Adipocyte (in vitro differentiated cells): ENCODE results near the gene OLFML2A.

Experiments used
- DNase-seq: peaks from one replicate; pipeline ENCODE4 v3.0.0-alpha.2; 2015; ENCODE audit warnings: low read depth
- H3K27me3 ChIP-seq: replicated peaks from 2 replicates; pipeline ENCODE4 v1.7.0; 2013; ENCODE audit warnings: mild to moderate bottlenecking, low read length, moderate library complexity; ENCODE audit not compliant: control insufficient read depth, insufficient read depth
- H3K36me3 ChIP-seq: 2 replicates; pipeline ENCODE4 v1.7.0; 2013; ENCODE audit warnings: low read length, mild to moderate bottlenecking, moderate library complexity; ENCODE audit not compliant: control insufficient read depth, insufficient read depth, severe bottlenecking
- H3K4me1 ChIP-seq: 2 replicates; pipeline ENCODE4 v1.7.0; 2013; ENCODE audit warnings: mild to moderate bottlenecking, low read length, moderate library complexity; ENCODE audit not compliant: control insufficient read depth, insufficient read depth
- H3K4me3 ChIP-seq: 2 replicates; pipeline ENCODE4 v1.7.0; 2013; ENCODE audit warnings: mild to moderate bottlenecking, low read length, moderate library complexity
- H3K9ac ChIP-seq: 2 replicates; pipeline ENCODE4 v1.7.0; 2013; ENCODE audit warnings: mild to moderate bottlenecking, low read length, moderate library complexity
- H3K9me3 ChIP-seq: 2 replicates; pipeline ENCODE4 v1.7.0; 2013; ENCODE audit warnings: mild to moderate bottlenecking, low read length, moderate library complexity; ENCODE audit not compliant: control insufficient read depth

Gene OLFML2A

GRCh38 chr9:124779368-124780059, 2.6 kb downstream of the OLFML2A start:
- peaks cover 26% of the 10 kb centered on the region for H3K4me1 ChIP-seq
- no peaks in the 10 kb centered on the region for H3K27me3 ChIP-seq
- no peaks in the 10 kb centered on the region for H3K36me3 ChIP-seq
- peak overlapping the region; percentile 60 for H3K9ac ChIP-seq
- peak overlapping the region; percentile 35 for H3K4me3 ChIP-seq
- DNase-seq: peak; percentile 77
- H3K9me3 ChIP-seq: no peaks in the 10 kb centered on the region

DNA sequence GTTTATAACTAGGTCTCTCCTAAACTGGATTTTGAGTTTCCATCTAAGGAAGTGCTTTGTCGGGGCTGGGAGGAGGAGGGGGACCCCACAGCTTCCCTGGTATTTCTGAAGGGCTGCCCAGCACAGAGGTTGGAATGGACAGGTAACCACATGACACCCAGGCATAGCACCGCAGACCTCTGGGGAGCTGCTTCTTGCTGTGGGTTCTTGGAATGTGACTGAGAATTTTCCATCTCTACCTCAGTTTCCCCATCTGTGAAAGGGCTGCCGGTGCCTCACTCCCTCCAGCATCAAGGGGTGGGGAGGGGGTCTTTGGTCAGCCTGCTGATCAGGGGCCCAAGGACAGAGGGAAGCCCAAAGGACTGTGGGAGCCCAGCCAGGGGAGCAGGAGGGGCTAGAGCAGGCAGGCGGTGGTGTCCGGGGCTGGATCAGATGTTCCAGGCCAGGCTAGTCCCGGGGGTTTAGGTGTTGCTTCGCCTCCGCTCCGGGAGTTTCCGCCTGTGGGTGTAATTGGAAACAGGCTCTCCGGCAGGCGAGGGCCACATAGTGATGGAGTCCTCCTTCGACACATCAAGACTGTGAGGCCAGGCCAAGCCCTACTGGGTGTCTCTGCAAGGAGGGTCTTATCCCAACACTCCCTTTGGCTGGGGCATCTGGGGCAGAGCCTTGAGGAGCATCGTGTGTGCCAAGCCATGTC, 3.3 kb downstream of the OLFML2A start:
- DNase-seq: no peak
- Histone ChIP-seq H3K36me3 (no peaks in the 10 kb centered on the region), H3K27me3 (no peaks in the 10 kb centered on the region), H3K9me3 (no peaks in the 10 kb centered on the region), H3K4me3 (peak overlapping the region; percentile 35), H3K9ac (peak overlapping the region; percentile 60), H3K4me1 (peaks cover 26% of the 10 kb centered on the region)

DNA sequence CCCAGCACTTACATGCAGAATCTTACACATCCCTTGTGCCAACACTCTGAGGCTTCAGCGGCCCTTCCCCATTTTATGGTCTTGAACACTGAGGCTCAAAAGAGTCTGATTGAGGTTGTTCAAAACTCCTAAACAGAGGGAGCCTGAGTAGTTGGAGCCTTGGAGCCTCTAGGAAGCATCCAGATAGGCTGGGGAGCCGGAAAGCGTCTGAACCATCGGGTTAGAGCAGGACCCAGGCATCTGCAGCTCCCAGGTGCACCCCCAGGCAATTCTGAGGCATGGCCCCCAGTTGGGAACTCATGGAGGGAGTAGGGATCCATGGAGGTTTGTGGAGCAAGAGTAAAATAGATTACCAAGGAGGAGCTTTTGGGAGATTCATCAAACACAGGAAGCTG, 3.8 kb downstream of the OLFML2A start:
- Histone ChIP-seq H3K4me1 (peaks cover 26% of the 10 kb centered on the region), H3K36me3 (no peaks in the 10 kb centered on the region), H3K4me3 (no peak overlapping the region), H3K27me3 (no peaks in the 10 kb centered on the region), H3K9ac (no peak overlapping the region), H3K9me3 (no peaks in the 10 kb centered on the region)
- no peak for DNase-seq

DNA sequence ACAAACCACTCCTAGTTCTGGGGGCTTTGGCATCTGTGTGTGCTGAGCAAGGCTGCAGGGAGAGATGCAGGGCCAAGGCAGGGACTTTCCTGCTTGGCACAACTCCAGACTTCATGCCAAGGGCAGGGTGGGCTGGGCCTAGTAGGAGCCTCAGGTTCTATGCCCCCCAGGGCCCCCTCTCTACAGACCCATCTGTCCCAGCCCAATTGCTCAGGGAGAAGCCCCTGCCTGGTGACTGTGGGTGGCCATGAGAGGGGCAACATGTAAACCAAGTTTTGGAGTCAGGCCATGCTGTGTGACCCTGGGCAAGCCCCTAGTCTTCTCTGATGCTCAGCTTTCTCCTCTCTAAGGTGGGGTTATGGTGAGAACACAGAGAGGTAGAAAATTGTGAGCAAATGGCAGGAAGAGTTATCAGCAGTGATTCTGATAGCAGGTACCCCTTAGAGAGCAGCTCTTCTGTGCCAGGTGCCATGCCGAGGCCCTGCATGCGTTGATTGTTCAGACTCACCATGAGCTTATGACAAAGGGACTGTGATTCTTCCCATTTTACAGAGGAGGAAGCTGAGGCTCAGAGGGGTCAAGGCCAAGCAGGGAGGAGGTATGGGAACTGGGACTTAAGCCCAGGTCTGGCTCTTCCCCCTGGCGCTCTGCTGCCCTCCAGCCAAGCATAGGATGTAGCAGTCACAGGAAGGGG, 5.2 kb downstream of the OLFML2A start:
- no peak for DNase-seq
- Histone ChIP-seq H3K36me3 (no peaks in the 10 kb centered on the region), H3K27me3 (no peaks in the 10 kb centered on the region), H3K9ac (no peak overlapping the region), H3K4me3 (no peak overlapping the region), H3K4me1 (peaks cover 26% of the 10 kb centered on the region), H3K9me3 (no peaks in the 10 kb centered on the region)

- no peaks in the 10 kb centered on the region for H3K36me3 ChIP-seq
- no peak for DNase-seq
- H3K4me1 ChIP-seq: peaks cover 26% of the 10 kb centered on the region
These were observed 6.0 kb downstream of the OLFML2A start for GRCh38 chr9:124782661-124783574.

GRCh38 chr9:124783830-124784229, 6.9 kb downstream of the OLFML2A start:
- DNase-seq: no peak
- Histone ChIP-seq H3K4me1 (peaks cover 24% of the 10 kb centered on the region), H3K4me3 (no peak overlapping the region)

More at GRCh38 chr9:124782661-124783574, 6.0 kb downstream of the OLFML2A start:
- H3K9me3 ChIP-seq: no peaks in the 10 kb centered on the region
- H3K4me3 ChIP-seq: no peak overlapping the region
- no peak overlapping the region for H3K9ac ChIP-seq
- no peaks in the 10 kb centered on the region for H3K27me3 ChIP-seq

GRCh38 chr9:124784509-124784908, 7.6 kb downstream of the OLFML2A start:
- Histone ChIP-seq H3K36me3 (no peaks in the 10 kb centered on the region), H3K27me3 (no peaks in the 10 kb centered on the region), H3K9ac (no peak overlapping the region), H3K9me3 (no peaks in the 10 kb centered on the region), H3K4me3 (no peak overlapping the region), H3K4me1 (peaks cover 19% of the 10 kb centered on the region)
- DNase-seq: peak; percentile 40

More at GRCh38 chr9:124783830-124784229, 6.9 kb downstream of the OLFML2A start:
- H3K27me3 ChIP-seq: no peaks in the 10 kb centered on the region
- H3K9ac ChIP-seq: no peak overlapping the region
- H3K9me3 ChIP-seq: no peaks in the 10 kb centered on the region
- no peaks in the 10 kb centered on the region for H3K36me3 ChIP-seq

GRCh38 chr9:124786881-124787573, 10.1 kb downstream of the OLFML2A start:
- Histone ChIP-seq H3K4me1 (peaks cover 8% of the 10 kb centered on the region), H3K9me3 (no peaks in the 10 kb centered on the region), H3K36me3 (no peaks in the 10 kb centered on the region), H3K27me3 (no peaks in the 10 kb centered on the region), H3K9ac (no peak overlapping the region), H3K4me3 (no peak overlapping the region)
- no peak for DNase-seq

DNA sequence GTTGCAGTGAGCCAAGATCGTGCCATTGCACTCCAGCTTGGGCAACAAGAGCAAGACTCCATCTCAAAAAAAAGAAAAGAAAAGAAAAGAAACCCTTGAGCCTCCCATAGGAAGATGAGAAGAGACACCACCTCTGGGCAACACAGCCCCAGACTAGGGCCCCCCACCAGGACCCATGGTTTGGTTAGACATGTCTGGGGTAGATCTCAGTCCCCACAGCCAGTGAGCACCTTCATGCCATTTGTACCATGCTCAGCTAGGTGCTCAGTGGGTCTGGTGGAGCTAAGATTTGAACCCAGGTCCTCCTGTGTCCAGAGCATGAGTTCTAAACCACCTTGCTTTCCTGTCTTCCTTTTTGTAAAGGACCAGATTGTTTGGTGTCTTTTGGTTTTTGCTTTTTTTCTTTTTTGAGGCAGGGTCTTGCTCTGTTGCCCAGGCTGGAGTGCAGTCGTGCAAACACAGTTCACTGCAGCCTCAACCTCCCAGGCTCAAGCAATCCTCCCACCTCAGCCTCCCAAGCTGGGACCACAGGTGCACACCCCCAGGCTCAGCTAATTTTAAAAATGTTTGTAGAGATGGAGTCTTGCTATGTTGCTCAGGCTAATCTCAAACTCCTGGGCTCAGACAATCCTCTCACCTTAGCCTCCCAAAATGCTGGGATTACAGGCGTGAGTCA, 11.7 kb downstream of the OLFML2A start:
- no peaks in the 10 kb centered on the region for H3K9me3 ChIP-seq
- peaks cover 14% of the 10 kb centered on the region for H3K4me1 ChIP-seq
- no peaks in the 10 kb centered on the region for H3K27me3 ChIP-seq
- H3K36me3 ChIP-seq: no peaks in the 10 kb centered on the region
- no peak for DNase-seq
- H3K9ac ChIP-seq: no peak overlapping the region
- H3K4me3 ChIP-seq: no peak overlapping the region

DNA sequence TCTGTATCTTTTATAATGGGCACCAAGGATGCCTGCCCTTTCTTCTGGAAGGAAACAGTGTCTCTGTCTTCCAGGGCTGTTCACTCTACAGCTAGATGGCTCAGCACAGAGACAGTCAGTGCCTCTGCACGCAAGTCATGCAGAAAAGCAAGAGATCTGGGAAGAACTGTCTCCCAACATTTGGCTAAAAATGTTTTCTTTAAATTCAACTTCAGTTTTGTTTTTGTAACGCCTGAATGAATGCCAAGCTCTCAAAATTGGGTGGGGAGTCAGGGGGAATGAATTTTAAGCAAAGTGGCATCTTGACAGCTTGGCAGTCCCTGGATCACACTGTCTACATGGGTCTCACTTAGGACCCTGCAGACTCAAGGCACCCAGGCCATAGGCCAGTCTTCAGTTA, 12.6 kb downstream of the OLFML2A start:
- peaks cover 10% of the 10 kb centered on the region for H3K4me1 ChIP-seq
- H3K9ac ChIP-seq: no peak overlapping the region
- no peaks in the 10 kb centered on the region for H3K36me3 ChIP-seq
- no peak overlapping the region for H3K4me3 ChIP-seq
- H3K9me3 ChIP-seq: no peaks in the 10 kb centered on the region
- DNase-seq: no peak
- H3K27me3 ChIP-seq: no peaks in the 10 kb centered on the region
